ENCODE results near the gene CDCP2.

- TF ChIP-seq, protein P1, sequence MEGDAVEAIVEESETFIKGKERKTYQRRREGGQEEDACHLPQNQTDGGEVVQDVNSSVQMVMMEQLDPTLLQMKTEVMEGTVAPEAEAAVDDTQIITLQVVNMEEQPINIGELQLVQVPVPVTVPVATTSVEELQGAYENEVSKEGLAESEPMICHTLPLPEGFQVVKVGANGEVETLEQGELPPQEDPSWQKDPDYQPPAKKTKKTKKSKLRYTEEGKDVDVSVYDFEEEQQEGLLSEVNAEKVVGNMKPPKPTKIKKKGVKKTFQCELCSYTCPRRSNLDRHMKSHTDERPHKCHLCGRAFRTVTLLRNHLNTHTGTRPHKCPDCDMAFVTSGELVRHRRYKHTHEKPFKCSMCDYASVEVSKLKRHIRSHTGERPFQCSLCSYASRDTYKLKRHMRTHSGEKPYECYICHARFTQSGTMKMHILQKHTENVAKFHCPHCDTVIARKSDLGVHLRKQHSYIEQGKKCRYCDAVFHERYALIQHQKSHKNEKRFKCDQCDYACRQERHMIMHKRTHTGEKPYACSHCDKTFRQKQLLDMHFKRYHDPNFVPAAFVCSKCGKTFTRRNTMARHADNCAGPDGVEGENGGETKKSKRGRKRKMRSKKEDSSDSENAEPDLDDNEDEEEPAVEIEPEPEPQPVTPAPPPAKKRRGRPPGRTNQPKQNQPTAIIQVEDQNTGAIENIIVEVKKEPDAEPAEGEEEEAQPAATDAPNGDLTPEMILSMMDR (IDR thresholded peaks at IDR 0.05 in 8 of 11, conservative IDR thresholded peaks at IDR 0.05 in 3 of 11), result no peak
- no peak for TF ChIP-seq POLR2AphosphoS5 (IDR thresholded peaks at IDR 0.05)
- TF ChIP-seq POLR2A (IDR thresholded peaks at IDR 0.05), result no peak
Observed at GRCh38 chr1:54124906-54125305, 27.9 kb downstream of the CDCP2 start.

All from spleen (tissue), 7 donors.